DOHH2 (cell line): ENCODE data around the gene FBXW7.

Source experiments
- H3F3A ChIP-seq: fragments of 200-600 bp; sonication (generic), shearing (Covaris generic); 2 replicates; pipeline ENCODE4 v1.6.0; 2016; ENCODE audit warnings: antibody characterized with exemption, mild to moderate bottlenecking; ENCODE audit not compliant: control insufficient read depth, insufficient read depth
- H3K27ac ChIP-seq: fragments of 200-600 bp; sonication (generic); 2 replicates; pipeline ENCODE4 v1.5.1; 2014; ENCODE audit warnings: low read depth, mild to moderate bottlenecking, low read length, moderate library complexity
- H3K27me3 ChIP-seq: fragments of 200-600 bp; sonication (generic); 2 replicates; pipeline ENCODE4 v1.6.1; 2014; ENCODE audit warnings: mild to moderate bottlenecking, low read length, mixed read lengths; ENCODE audit not compliant: control insufficient read depth
- H3K36me3 ChIP-seq: fragments of 200-600 bp; sonication (generic); 2 replicates; pipeline ENCODE4 v1.6.1; 2014; ENCODE audit warnings: mild to moderate bottlenecking, low read length, moderate library complexity, mixed read lengths; ENCODE audit not compliant: control insufficient read depth
- H3K4me1 ChIP-seq: fragments of 200-600 bp; sonication (generic); 2 replicates; pipeline ENCODE4 v1.6.1; 2014; ENCODE audit warnings: mild to moderate bottlenecking, low read length, mixed read lengths; ENCODE audit not compliant: control insufficient read depth
- H3K4me2 ChIP-seq: fragments of 200-600 bp; sonication (generic); 2 replicates; pipeline ENCODE4 v1.6.0; 2014; ENCODE audit warnings: mild to moderate bottlenecking, low read length, moderate library complexity
- H3K4me3 ChIP-seq: fragments of 200-600 bp; sonication (generic); 2 replicates; pipeline ENCODE4 v1.5.1; 2014; ENCODE audit warnings: mild to moderate bottlenecking, low read length, mixed read lengths
- H3K79me2 ChIP-seq: fragments of 200-600 bp; sonication (generic); 2 replicates; pipeline ENCODE4 v1.6.1; 2014; ENCODE audit warnings: mild to moderate bottlenecking, low read length, mixed read lengths; ENCODE audit not compliant: control insufficient read depth
- H3K9me2 ChIP-seq: fragments of 200-600 bp; sonication (generic); replicated peaks from 2 replicates; pipeline ENCODE4 v1.6.1; 2014; ENCODE audit warnings: mild to moderate bottlenecking, low read length, mixed read lengths; ENCODE audit not compliant: control insufficient read depth
- H3K9me3 ChIP-seq: fragments of 200-600 bp; sonication (generic); 2 replicates; pipeline ENCODE4 v1.6.1; 2014; ENCODE audit warnings: antibody characterized with exemption, low read length, mixed read lengths; ENCODE audit not compliant: control insufficient read depth, insufficient read depth
- H4K20me1 ChIP-seq: fragments of 200-600 bp; sonication (generic); 2 replicates; pipeline ENCODE4 v1.6.0; 2014; ENCODE audit warnings: low read depth, mild to moderate bottlenecking, antibody characterized with exemption, low read length, moderate library complexity; ENCODE audit not compliant: control insufficient read depth, insufficient read depth
- EZH2phosphoT487 ChIP-seq: fragments of 200-600 bp; sonication (generic); IDR thresholded peaks from 2 replicates; pipeline ENCODE4 v1.6.1; 2017; ENCODE audit warnings: borderline replicate concordance, mild to moderate bottlenecking, antibody characterized with exemption, low read length, moderate library complexity, mixed read lengths
- TF ChIP-seq, protein P1 (sequence below): fragments of 200-600 bp; sonication (generic); IDR thresholded peaks from one replicate; pipeline ENCODE4 v1.5.1; 2014; ENCODE audit warnings: antibody characterized with exemption, mild to moderate bottlenecking, low read depth, low read length; ENCODE audit not compliant: poor library complexity, severe bottlenecking

The FBXW7 gene

DNA sequence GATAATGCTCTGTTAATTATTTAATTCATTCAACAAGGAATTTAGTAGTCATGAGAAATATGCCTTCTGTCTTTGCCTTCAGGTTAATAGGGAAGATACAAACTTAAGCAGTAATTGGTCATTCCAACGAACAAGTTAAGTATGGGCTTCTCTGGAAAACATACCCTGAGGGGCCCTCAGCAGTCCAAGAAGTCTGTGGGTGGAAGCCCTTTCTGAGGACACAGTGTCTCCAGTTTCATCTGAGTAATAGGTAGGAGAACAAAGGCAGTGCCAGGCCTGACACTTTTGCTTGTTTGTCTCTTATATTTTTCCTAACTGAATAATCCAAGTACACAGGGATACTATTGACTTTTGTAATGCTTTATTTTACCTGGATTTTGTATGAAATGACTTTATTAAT is 262.5 kb downstream of the FBXW7 start:
- Histone ChIP-seq H3K9me2 (no peaks in the 10 kb centered on the region), H3F3A (no peaks in the 10 kb centered on the region), H3K9me3 (no peaks in the 10 kb centered on the region), H3K27ac (no peak overlapping the region), H3K4me1 (no peaks in the 10 kb centered on the region), H3K36me3 (no peaks in the 10 kb centered on the region), H4K20me1 (no peaks in the 10 kb centered on the region), H3K27me3 (peaks cover 8% of the 10 kb centered on the region; the same call in 1 of the 2 replicates), H3K4me3 (no peak overlapping the region), H3K79me2 (no peaks in the 10 kb centered on the region), H3K4me2 (no peak overlapping the region)
- no peak for TF ChIP-seq EZH2phosphoT487
- TF ChIP-seq, protein P1, sequence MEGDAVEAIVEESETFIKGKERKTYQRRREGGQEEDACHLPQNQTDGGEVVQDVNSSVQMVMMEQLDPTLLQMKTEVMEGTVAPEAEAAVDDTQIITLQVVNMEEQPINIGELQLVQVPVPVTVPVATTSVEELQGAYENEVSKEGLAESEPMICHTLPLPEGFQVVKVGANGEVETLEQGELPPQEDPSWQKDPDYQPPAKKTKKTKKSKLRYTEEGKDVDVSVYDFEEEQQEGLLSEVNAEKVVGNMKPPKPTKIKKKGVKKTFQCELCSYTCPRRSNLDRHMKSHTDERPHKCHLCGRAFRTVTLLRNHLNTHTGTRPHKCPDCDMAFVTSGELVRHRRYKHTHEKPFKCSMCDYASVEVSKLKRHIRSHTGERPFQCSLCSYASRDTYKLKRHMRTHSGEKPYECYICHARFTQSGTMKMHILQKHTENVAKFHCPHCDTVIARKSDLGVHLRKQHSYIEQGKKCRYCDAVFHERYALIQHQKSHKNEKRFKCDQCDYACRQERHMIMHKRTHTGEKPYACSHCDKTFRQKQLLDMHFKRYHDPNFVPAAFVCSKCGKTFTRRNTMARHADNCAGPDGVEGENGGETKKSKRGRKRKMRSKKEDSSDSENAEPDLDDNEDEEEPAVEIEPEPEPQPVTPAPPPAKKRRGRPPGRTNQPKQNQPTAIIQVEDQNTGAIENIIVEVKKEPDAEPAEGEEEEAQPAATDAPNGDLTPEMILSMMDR: no peak
